Left forelimb (tissue), 1 donor: ENCODE results near the gene RBM24.

ENCODE experiments used
- DNase-seq: peaks from one replicate; pipeline ENCODE4 v3.0.0-alpha.2; 2018; ENCODE audit warnings: low spot score

Gene RBM24

GRCh38 chr6:17341891-17342290 is 60.7 kb downstream of the RBM24 start:
- DNase-seq = no peak

GRCh38 chr6:17343215-17343614 is 62.1 kb downstream of the RBM24 start:
- no peak for DNase-seq
